Liver (tissue), 9 donors: Measurements from ENCODE around the gene B4GALT5. TPM values are rescaled to one million over a fixed set of nuclear protein-coding genes. Genes with fewer than 3 reads are reported as not detected.

Source experiments
- DNase-seq: peaks from one replicate; pipeline ENCODE4 v3.0.0-alpha.2; 2017; ENCODE audit warnings: low spot score
- H3K27ac ChIP-seq, 2 donors: one replicate each; pipeline ENCODE4 v1.7.0; 2013; ENCODE audit warnings: inconsistent platforms in 2 of 2, low read length in 2 of 2, control low read depth in 1 of 2, low read depth in 1 of 2, mild to moderate bottlenecking in 1 of 2
- H3K27me3 ChIP-seq, 4 donors: one replicate each; pipeline versions ENCODE4 v1.6.1 to v1.7.0; 2013; ENCODE audit warnings: low read length in 3 of 4, inconsistent platforms in 1 of 4, mild to moderate bottlenecking in 1 of 4, moderate library complexity in 1 of 4; ENCODE audit not compliant: control insufficient read depth in 4 of 4, insufficient read depth in 4 of 4
- H3K36me3 ChIP-seq, 4 donors: one replicate each; pipeline versions ENCODE4 v1.6.1 to v1.7.0; 2013; ENCODE audit warnings: low read length in 3 of 4, mild to moderate bottlenecking in 3 of 4, low read depth in 1 of 4, moderate library complexity in 1 of 4; ENCODE audit not compliant: control insufficient read depth in 4 of 4, insufficient read depth in 3 of 4
- H3K4me1 ChIP-seq, 4 donors: one replicate each; pipeline versions ENCODE4 v1.6.1 to v1.7.0; 2013; ENCODE audit warnings: low read length in 3 of 4, mild to moderate bottlenecking in 3 of 4, moderate library complexity in 1 of 4; ENCODE audit not compliant: control insufficient read depth in 4 of 4, insufficient read depth in 4 of 4
- H3K4me3 ChIP-seq, 3 donors: one replicate each; pipeline versions ENCODE4 v1.6.1 to v1.7.0; 2013; ENCODE audit warnings: low read length in 3 of 3, control low read depth in 1 of 3, low read depth in 1 of 3, mild to moderate bottlenecking in 1 of 3
- H3K9ac ChIP-seq, 2 donors: one replicate each; pipeline ENCODE4 v1.7.0; 2013; ENCODE audit warnings: low read length in 2 of 2, mild to moderate bottlenecking in 2 of 2, moderate library complexity in 2 of 2, control low read depth in 1 of 2, low read depth in 1 of 2
- H3K9me3 ChIP-seq, 4 donors: one replicate each; pipeline versions ENCODE4 v1.6.1 to v1.7.0; 2013; ENCODE audit warnings: low read length in 3 of 4; ENCODE audit not compliant: control insufficient read depth in 4 of 4
- ATF3 ChIP-seq: IDR thresholded peaks from 2 replicates; pipeline ENCODE4 v1.6.1; 2016; ENCODE audit warnings: antibody characterized with exemption
- CTCF ChIP-seq: fragments of 150-350 bp; IDR thresholded peaks from 2 replicates; pipeline ENCODE4 v1.5.1; 2017; ENCODE audit warnings: improper control_type of control experiment, low read depth, low read length; ENCODE audit not compliant: missing input control
- EGR1 ChIP-seq, 2 donors: IDR thresholded peaks; 2 replicates each; pipeline ENCODE4 v1.6.1; 2016 to 2018; ENCODE audit warnings: antibody characterized with exemption in 2 of 2, low read depth in 2 of 2
- FOXA1 ChIP-seq: IDR thresholded peaks from 2 replicates; pipeline ENCODE4 v1.6.1; 2016; ENCODE audit warnings: antibody characterized with exemption
- FOXA2 ChIP-seq: IDR thresholded peaks from 2 replicates; pipeline ENCODE4 v1.6.1; 2016; ENCODE audit warnings: antibody characterized with exemption
- GABPA ChIP-seq, 2 donors: IDR thresholded peaks in 1 of 2; conservative IDR thresholded peaks in 1 of 2; 2 replicates each; pipeline ENCODE4 v1.6.1; 2016; ENCODE audit warnings: antibody characterized with exemption in 2 of 2, mild to moderate bottlenecking in 1 of 2, moderate library complexity in 1 of 2
- HNF4A ChIP-seq, 2 donors: conservative IDR thresholded peaks; 2 replicates each; pipeline ENCODE4 v1.6.1; 2016; ENCODE audit warnings: antibody characterized with exemption in 2 of 2, mild to moderate bottlenecking in 2 of 2
- HNF4G ChIP-seq: IDR thresholded peaks from 2 replicates; pipeline ENCODE4 v1.6.1; 2016; ENCODE audit warnings: antibody characterized with exemption
- JUND ChIP-seq, 2 donors: IDR thresholded peaks; 2 replicates each; pipeline ENCODE4 v1.6.1; 2016; ENCODE audit warnings: antibody characterized with exemption in 2 of 2
- NR2F2 ChIP-seq: IDR thresholded peaks from 2 replicates; pipeline ENCODE4 v1.6.1; 2016; ENCODE audit warnings: antibody characterized with exemption
- RAD21 ChIP-seq, 2 donors: IDR thresholded peaks; 2 replicates each; pipeline ENCODE4 v1.6.1; 2016; ENCODE audit warnings: antibody characterized with exemption in 2 of 2, mild to moderate bottlenecking in 2 of 2
- REST ChIP-seq: IDR thresholded peaks from 2 replicates; pipeline ENCODE4 v1.6.1; 2016; ENCODE audit warnings: antibody characterized with exemption, mild to moderate bottlenecking
- RXRA ChIP-seq, 2 donors: IDR thresholded peaks; 2 replicates each; pipeline ENCODE4 v1.6.1; 2017 to 2018; ENCODE audit warnings: antibody characterized with exemption in 2 of 2, mild to moderate bottlenecking in 1 of 2
- SP1 ChIP-seq: IDR thresholded peaks from 2 replicates; pipeline ENCODE4 v1.6.1; 2018; ENCODE audit warnings: antibody characterized with exemption, mild to moderate bottlenecking
- TAF1 ChIP-seq: conservative IDR thresholded peaks from 2 replicates; pipeline ENCODE4 v1.6.1; 2016; ENCODE audit warnings: antibody characterized with exemption, mild to moderate bottlenecking
- YY1 ChIP-seq: IDR thresholded peaks from 2 replicates; pipeline ENCODE4 v1.6.1; 2016; ENCODE audit warnings: antibody characterized with exemption, mild to moderate bottlenecking
- ZBTB33 ChIP-seq: IDR thresholded peaks from 2 replicates; pipeline ENCODE4 v1.6.1; 2016; ENCODE audit warnings: antibody characterized with exemption
- WGBS: extraction: QIAGEN DNeasy Blood & Tissue Kit; methylation state at CpG from one replicate; pipeline ENCODE4 v1.1.7; 2013; 5-methylcytosine and 5-hydroxymethylcytosine counted together
- polyA plus RNA-seq, 2 donors: library from polyadenylated mRNA; stranded (reverse) in 1 of 2; unstranded in 1 of 2; fragments of 200-250 nt in 1 of 2; fragments of >200 nt in 1 of 2; fragmentation: Nextera tagmentation in 1 of 2; extraction: Ambion mirVana in 1 of 2; gene quantifications; one replicate each; pipeline versions ENCODE4 v1.2.1 to v1.2.3, GENCODE V29; 2013 to 2015
- total RNA-seq, 2 donors: library from RNA; depleted of rRNA; stranded (reverse); fragments of >200 nt; gene quantifications; one replicate each; pipeline ENCODE4 v1.2.3, GENCODE V29; 2014
- donor health status: healthy.
- donor health status: healthy.
- donor health status: healthy.
- donor health status: healthy.
- donor health status: healthy.

The B4GALT5 gene
- total and polyA plus RNA-seq, 4 donors: 2.0 to 28.2 (median 14.4) TPM

GRCh38 chr20:49759266-49759950, 45.7 kb upstream of the B4GALT5 start:
- 92% methylated on average over 7 of the region's 7 CpGs for WGBS
- H3K9ac ChIP-seq: no peak overlapping the region
- peaks cover 5 to 12% (median 7%) of the 10 kb centered on the region in 4 donors for H3K4me1 ChIP-seq
- TF ChIP-seq REST: no peak
- no peak for TF ChIP-seq HNF4G
- TF ChIP-seq FOXA1: no peak
- TF ChIP-seq NR2F2: no peak
- no peak for TF ChIP-seq HNF4A (conservative IDR thresholded peaks at IDR 0.05)
- no peak for TF ChIP-seq ZBTB33
- no peak for TF ChIP-seq SP1
- no peak for TF ChIP-seq RAD21 (IDR thresholded peaks at IDR 0.05)
- TF ChIP-seq CTCF: no peak
- no peak for TF ChIP-seq JUND (IDR thresholded peaks at IDR 0.05)
- no peaks in the 10 kb centered on the region for H3K36me3 ChIP-seq
- H3K27me3 ChIP-seq: no peaks in the 10 kb centered on the region
- H3K27ac ChIP-seq: no peak overlapping the region
- no peaks in the 10 kb centered on the region for H3K9me3 ChIP-seq
- H3K4me3 ChIP-seq: no peak overlapping the region
- no peak for DNase-seq

GRCh38 chr20:49758781-49759180, 45.1 kb upstream of the B4GALT5 start:
- WGBS: 90% methylated on average over 6 of the region's 6 CpGs
- no peaks in the 10 kb centered on the region for H3K36me3 ChIP-seq
- no peak for TF ChIP-seq JUND (IDR thresholded peaks at IDR 0.05)
- no peak for TF ChIP-seq FOXA2
- no peak for TF ChIP-seq GABPA (IDR thresholded peaks at IDR 0.05 in 1 of 2, conservative IDR thresholded peaks at IDR 0.05 in 1 of 2)
- TF ChIP-seq REST: no peak
- no peak for TF ChIP-seq SP1
- no peak for TF ChIP-seq ZBTB33
- no peak for TF ChIP-seq TAF1
- no peak for TF ChIP-seq HNF4G
- no peak for TF ChIP-seq RAD21 (IDR thresholded peaks at IDR 0.05)
- no peak for TF ChIP-seq NR2F2
- TF ChIP-seq RXRA (IDR thresholded peaks at IDR 0.05): no peak
- no peak for TF ChIP-seq EGR1 (IDR thresholded peaks at IDR 0.05; ENCODE audit: low read depth in 2 of 2)
- TF ChIP-seq ATF3: no peak
- no peak for TF ChIP-seq FOXA1
- no peak for TF ChIP-seq HNF4A (conservative IDR thresholded peaks at IDR 0.05)
- no peak for TF ChIP-seq YY1
- H3K9me3 ChIP-seq: no peaks in the 10 kb centered on the region
- no peak overlapping the region for H3K9ac ChIP-seq
- H3K4me1 ChIP-seq: peaks cover 0 to 6% (median 5%) of the 10 kb centered on the region in 4 donors
- DNase-seq: no peak
- no peaks in the 10 kb centered on the region for H3K27me3 ChIP-seq
- no peak overlapping the region for H3K4me3 ChIP-seq
- H3K27ac ChIP-seq: no peak overlapping the region
